CD4-positive, CD25-positive, alpha-beta regulatory T cell (primary cell): ENCODE data around the gene CABLES1. TPM values are rescaled to one million over a fixed set of nuclear protein-coding genes. Genes with fewer than 3 reads are reported as not detected.
A peak's percentile ranks its signal among the peaks of the same experiment; 100 is the strongest.

Source experiments
- ATAC-seq, 2 donors: fragments of 150-1000 bp; cut with Tn5 transposase; one replicate each; pipeline ENCODE4 v1.10.0; 2021; ENCODE audit warnings: low read depth in 2 of 2, moderate number of reproducible peaks in 2 of 2, moderate library complexity in 1 of 2
- DNase-seq, 3 donors: peaks; one replicate each; pipeline versions ENCODE4 v3.0.0 to v3.0.0-alpha.2; 2012 to 2022; ENCODE audit warnings: mixed read lengths in 1 of 3
- H3K27ac ChIP-seq: one replicate; pipeline ENCODE4 v1.7.0; 2013; ENCODE audit warnings: mild to moderate bottlenecking, low read length; ENCODE audit not compliant: insufficient read depth, poor library complexity, severe bottlenecking
- H3K27me3 ChIP-seq: one replicate; pipeline ENCODE4 v1.7.0; 2013; ENCODE audit warnings: low read length; ENCODE audit not compliant: control insufficient read depth, insufficient read depth
- H3K36me3 ChIP-seq: one replicate; pipeline ENCODE4 v1.7.0; 2013; ENCODE audit warnings: mild to moderate bottlenecking, low read length, moderate library complexity; ENCODE audit not compliant: control insufficient read depth, insufficient read depth
- H3K4me1 ChIP-seq: 2 replicates; pipeline ENCODE4 v1.7.0; 2013; ENCODE audit warnings: mild to moderate bottlenecking, low read length; ENCODE audit not compliant: insufficient read depth, control insufficient read depth, poor library complexity, severe bottlenecking
- H3K4me3 ChIP-seq: one replicate; pipeline ENCODE4 v1.7.0; 2013; ENCODE audit warnings: low read depth, mild to moderate bottlenecking, low read length, moderate library complexity
- H3K9me3 ChIP-seq, 2 experiments: 1 replicate in 1 of 2; 2 replicates in 1 of 2; pipeline ENCODE4 v1.7.0; 2013; ENCODE audit warnings: low read length in 2 of 2, mild to moderate bottlenecking in 1 of 2, moderate library complexity in 1 of 2; ENCODE audit not compliant: control insufficient read depth in 2 of 2
- H3K27ac Mint-ChIP-seq, 3 donors: one replicate each; pipeline ENCODE4 v1.8.0; 2020 to 2022; ENCODE audit warnings: mild to moderate bottlenecking in 3 of 3, mixed read lengths in 3 of 3, moderate library complexity in 2 of 3
- H3K27me3 Mint-ChIP-seq: one replicate; pipeline ENCODE4 v1.8.0; 2022; ENCODE audit warnings: mild to moderate bottlenecking, mixed read lengths
- H3K36me3 Mint-ChIP-seq: one replicate; pipeline ENCODE4 v1.8.0; 2020; ENCODE audit warnings: mixed read lengths
- H3K4me1 Mint-ChIP-seq, 4 donors: one replicate each; pipeline ENCODE4 v1.8.0; 2020 to 2022; ENCODE audit warnings: mixed read lengths in 4 of 4, mild to moderate bottlenecking in 1 of 4
- H3K4me3 Mint-ChIP-seq, 4 donors: one replicate each; pipeline ENCODE4 v1.8.0; 2020 to 2022; ENCODE audit warnings: mild to moderate bottlenecking in 4 of 4, mixed read lengths in 4 of 4, moderate library complexity in 3 of 4
- H3K9me3 Mint-ChIP-seq, 7 donors: one replicate each; pipeline ENCODE4 v1.8.0; 2020 to 2022; ENCODE audit warnings: mixed read lengths in 7 of 7, mild to moderate bottlenecking in 3 of 7, moderate library complexity in 2 of 7
- polyA plus RNA-seq, 4 donors: library from polyadenylated mRNA; unstranded; fragments of 300-500 nt; fragmentation: Illumina TruSeq; gene quantifications; one replicate each; pipeline ENCODE4 v1.2.3, GENCODE V29; 2021
- total RNA-seq: library from RNA; stranded (reverse); gene quantifications from one replicate; pipeline ENCODE4 v1.2.3, GENCODE V29; 2022

The CABLES1 gene
- total and polyA plus RNA-seq, 5 donors from 2014 or later: 0.46 to 5.4 TPM; not detected in 3

DNA sequence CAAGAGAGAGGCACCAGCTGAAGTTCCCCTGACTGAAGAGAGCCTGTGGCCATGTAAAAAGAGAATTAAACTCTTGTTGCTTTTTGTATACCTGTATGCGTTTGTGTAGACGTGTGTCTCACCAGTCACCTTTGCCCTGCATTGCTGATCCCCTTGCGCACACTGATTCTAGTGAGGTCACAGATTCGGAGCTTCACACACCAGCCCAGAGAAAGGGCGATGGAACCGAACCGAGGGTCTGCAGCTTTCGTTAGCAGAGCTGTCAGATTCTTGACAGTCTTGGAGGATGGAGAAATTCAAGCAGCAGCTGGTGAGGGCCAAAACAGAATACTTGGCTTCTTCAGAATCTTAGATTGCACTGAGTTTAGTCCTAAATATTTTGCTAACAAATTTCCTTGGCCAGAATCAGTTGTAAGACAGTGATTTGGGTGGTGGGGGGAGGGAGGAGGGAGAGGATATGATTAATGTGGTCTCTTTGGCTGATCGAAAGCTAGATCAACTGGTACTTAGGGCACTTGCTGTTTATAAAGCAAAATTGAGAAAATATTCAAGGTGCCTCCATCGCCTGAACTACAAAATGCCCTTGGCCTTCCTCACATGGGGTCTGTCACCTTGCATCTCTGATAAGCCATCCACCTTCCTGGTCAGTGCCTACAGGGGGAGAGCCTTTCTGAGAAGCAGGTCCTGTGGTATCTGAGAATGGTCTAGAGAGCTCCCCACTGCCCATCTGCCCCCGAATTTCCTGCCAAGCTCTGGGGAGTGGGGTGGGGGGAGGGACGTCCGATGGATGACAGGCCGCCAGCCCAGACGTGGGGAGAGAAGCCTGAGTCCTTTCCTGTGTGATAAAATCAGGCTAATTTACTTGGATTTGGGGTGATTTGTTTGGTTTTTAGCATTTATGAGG is 123.5 kb downstream of the CABLES1 start:
- Mint-ChIP-seq H3K4me1 (peaks cover 0 to 34% (median 15%) of the 10 kb centered on the region in 4 donors), H3K9me3 (no peaks in the 10 kb centered on the region), H3K4me3 (no peak overlapping the region), H3K27me3 (no peaks in the 10 kb centered on the region), H3K27ac (peak overlapping the region in 2 of 3 donors; percentile 75 to 81), H3K36me3 (no peaks in the 10 kb centered on the region)
- H3K36me3 ChIP-seq: no peaks in the 10 kb centered on the region
- DNase-seq (no peak), ATAC-seq (no peak)
- no peaks in the 10 kb centered on the region for H3K27me3 ChIP-seq
- H3K9me3 ChIP-seq: no peaks in the 10 kb centered on the region
- H3K27ac ChIP-seq: no peak overlapping the region
- H3K4me3 ChIP-seq: no peak overlapping the region
- H3K4me1 ChIP-seq: peaks cover 21% of the 10 kb centered on the region

DNA sequence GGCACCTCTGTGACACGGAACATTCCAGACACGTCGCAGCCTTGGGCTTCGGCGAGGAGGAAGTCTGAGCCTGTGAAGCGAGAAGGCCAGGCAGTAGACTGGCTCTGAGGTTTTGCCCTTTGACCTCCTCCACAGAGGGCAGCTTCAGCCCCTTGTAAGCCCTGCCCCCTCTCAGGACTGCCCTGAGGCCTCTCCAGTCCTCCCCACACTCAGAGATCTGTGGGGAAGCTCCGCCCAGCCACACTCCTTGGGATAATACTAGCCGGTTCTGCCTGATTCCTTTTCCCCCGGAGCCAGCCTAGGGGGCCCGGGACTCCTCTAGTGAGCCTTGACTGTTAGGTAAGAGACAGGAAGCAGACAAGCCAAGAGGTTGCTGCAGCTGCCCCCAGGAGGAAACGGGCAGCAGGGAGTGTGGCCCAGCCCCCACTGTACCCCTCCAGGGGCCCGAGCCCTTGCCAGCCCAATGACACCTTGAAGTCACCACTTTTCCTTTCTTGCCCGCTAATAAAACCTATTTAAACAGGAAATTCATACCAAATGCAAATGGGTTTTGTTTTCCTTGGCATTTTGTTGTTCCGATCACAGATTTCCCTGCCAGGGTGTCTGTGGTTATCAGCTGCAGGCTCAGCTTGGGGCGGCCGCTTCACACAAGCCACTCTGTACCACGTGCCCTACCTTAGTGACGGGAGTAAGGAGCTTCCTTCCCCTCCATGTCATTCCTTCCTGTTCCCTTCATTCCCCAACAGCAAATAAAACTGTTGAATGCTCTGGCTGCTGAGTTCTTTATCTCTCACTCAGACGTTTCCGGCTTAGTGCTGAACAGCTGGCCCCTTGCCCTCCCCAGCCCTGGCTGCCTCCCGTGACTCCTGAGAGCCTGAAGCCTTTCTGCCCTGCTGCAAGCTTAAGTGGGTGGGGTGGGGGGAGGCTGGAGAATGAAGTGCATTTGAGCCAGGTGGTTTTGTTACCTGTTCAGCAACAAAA is 124.7 kb downstream of the CABLES1 start:
- no peaks in the 10 kb centered on the region for H3K9me3 ChIP-seq
- Mint-ChIP-seq H3K4me3 (peak overlapping the region in 2 of 4 donors; percentile 60 to 74), H3K27me3 (no peaks in the 10 kb centered on the region), H3K9me3 (no peaks in the 10 kb centered on the region), H3K36me3 (no peaks in the 10 kb centered on the region), H3K4me1 (peaks cover 0 to 34% (median 15%) of the 10 kb centered on the region in 4 donors), H3K27ac (peak overlapping the region; percentile 53 to 84 (median 81))
- no peak overlapping the region for H3K27ac ChIP-seq
- no peak overlapping the region for H3K4me3 ChIP-seq
- ATAC-seq (peak; percentile 32 to 33), DNase-seq (peak in 2 of 3 donors; percentile 8 to 42)
- H3K27me3 ChIP-seq: no peaks in the 10 kb centered on the region
- peaks cover 21% of the 10 kb centered on the region for H3K4me1 ChIP-seq
- no peaks in the 10 kb centered on the region for H3K36me3 ChIP-seq

DNA sequence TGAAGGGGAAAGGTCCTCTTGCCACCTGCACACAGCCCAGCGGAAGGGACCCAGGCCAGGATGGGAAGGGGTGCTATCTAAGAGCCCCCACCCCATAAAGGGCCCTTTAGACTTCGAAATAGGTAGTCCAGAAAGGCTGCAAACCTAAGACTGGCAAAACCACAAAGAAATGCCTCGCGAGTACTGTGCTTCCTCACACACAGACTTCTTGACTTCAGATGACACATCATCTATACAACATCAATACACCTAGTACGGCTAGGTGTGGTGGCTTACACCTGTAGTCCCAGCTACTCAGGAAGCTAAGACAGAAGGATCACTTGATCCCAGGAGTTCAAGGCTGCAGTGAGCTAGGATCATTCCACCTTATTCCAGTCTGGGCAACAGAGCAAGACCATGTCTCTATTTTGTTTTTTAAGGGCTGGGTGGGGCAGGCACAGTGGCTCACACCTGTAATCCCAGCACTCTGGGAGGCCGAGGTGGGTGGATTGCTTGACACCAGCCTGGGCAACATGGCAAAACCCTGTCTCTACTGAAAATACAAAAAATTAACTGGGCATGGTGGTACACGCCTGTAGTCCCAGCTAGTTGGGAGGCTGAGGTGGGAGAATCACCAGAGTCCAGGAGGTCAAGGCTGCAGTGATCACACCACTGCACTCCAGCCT is 125.8 kb downstream of the CABLES1 start:
- Mint-ChIP-seq H3K4me1 (peaks cover 0 to 34% (median 15%) of the 10 kb centered on the region in 4 donors), H3K4me3 (no peak overlapping the region), H3K9me3 (peaks cover 0 to 2% (median 0%) of the 10 kb centered on the region in 7 donors), H3K36me3 (no peaks in the 10 kb centered on the region), H3K27ac (peak overlapping the region in 2 of 3 donors; percentile 81 to 84), H3K27me3 (no peaks in the 10 kb centered on the region)
- Histone ChIP-seq H3K36me3 (no peaks in the 10 kb centered on the region), H3K27ac (no peak overlapping the region), H3K4me3 (no peak overlapping the region), H3K27me3 (no peaks in the 10 kb centered on the region), H3K4me1 (peaks cover 21% of the 10 kb centered on the region), H3K9me3 (no peaks in the 10 kb centered on the region)
- no peak for ATAC-seq
- DNase-seq: peak in 1 of 3 donors; percentile 24

DNA sequence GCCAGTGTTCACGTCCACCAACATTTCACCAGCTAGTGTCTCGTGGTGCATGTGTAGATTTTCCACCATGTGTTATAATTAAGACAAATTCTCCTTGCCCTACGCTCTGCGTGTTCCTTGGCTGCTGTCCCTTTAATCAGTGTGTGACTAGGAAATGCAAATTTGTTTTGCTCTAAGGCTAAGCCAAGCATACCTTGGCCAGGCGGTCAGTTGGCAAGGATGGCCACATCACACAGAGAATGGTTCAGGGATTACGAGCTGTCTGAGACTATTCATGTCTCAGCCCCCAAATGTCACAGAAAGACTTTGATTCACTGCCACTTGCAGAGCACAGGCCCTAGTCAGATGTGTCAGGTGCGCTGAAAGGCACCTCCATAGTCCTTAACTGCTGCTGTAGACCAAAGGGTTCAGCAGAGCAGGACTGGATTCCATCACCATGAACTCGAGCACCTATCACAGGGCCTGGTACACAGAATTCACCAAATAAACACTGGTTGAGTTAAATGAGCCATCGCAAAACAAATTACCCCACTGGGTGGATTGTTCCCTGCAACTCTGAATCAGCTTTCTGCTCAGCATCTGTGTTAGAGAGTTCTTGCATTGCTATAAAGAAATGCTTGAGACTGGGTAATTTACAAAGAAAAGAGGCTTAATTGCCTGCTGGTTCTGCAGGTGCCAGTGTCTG is 128.4 kb downstream of the CABLES1 start:
- peaks cover 18% of the 10 kb centered on the region for H3K4me1 ChIP-seq
- Mint-ChIP-seq H3K4me3 (no peak overlapping the region), H3K4me1 (peaks cover 0 to 40% (median 20%) of the 10 kb centered on the region in 4 donors), H3K36me3 (no peaks in the 10 kb centered on the region), H3K27me3 (no peaks in the 10 kb centered on the region), H3K27ac (peak overlapping the region in 1 of 3 donors; percentile 38), H3K9me3 (peaks cover 0 to 4% (median 0%) of the 10 kb centered on the region in 7 donors)
- DNase-seq (no peak), ATAC-seq (no peak)
- H3K9me3 ChIP-seq: no peaks in the 10 kb centered on the region
- H3K27me3 ChIP-seq: no peaks in the 10 kb centered on the region
- H3K27ac ChIP-seq: no peak overlapping the region
- no peaks in the 10 kb centered on the region for H3K36me3 ChIP-seq
- no peak overlapping the region for H3K4me3 ChIP-seq

DNA sequence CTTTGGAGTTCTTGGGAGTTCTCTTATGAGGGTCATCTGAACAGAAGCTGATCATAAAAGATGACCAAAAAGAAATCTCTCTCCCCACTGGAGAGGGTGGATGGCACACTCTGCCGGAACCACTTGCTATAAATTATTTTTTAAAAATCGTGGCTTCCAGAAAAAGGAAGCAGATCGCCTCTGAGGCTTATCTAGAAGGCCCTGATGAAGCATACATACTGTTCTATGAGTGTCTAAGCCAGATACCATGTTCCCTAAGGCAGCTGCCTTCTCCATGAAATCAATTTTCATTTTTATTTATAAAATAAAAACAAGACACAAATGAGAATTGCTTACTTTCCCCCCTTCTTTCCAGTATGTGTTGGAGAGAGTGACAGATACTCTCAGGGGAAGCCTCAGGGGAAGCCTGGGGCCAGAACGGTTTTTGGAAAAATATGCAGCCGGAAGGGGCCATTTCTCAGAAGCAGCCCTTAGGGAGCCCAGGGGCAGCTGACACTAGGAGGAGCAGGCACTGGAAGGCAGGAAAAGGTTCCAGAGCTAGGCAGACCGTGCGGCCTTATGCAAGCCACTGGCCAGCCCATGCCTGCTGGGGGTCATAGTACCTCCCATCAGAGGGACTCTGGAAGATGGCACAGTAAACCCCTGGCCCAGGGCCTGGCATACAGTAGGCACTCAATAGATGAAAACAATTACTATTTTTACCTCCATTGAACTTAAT is 130.6 kb downstream of the CABLES1 start:
- no peak overlapping the region for H3K27ac Mint-ChIP-seq
- peaks cover 0 to 22% (median 4%) of the 10 kb centered on the region in 7 donors for H3K9me3 Mint-ChIP-seq
- H3K36me3 Mint-ChIP-seq: peaks cover 5% of the 10 kb centered on the region
- Histone ChIP-seq H3K36me3 (no peaks in the 10 kb centered on the region), H3K4me1 (no peaks in the 10 kb centered on the region), H3K9me3 (peaks cover 5 to 15% of the 10 kb centered on the region in 2 experiments), H3K27ac (no peak overlapping the region), H3K27me3 (no peaks in the 10 kb centered on the region), H3K4me3 (no peak overlapping the region)
- no peak for ATAC-seq
- no peak overlapping the region for H3K4me3 Mint-ChIP-seq
- DNase-seq: no peak
- H3K27me3 Mint-ChIP-seq: no peaks in the 10 kb centered on the region
- peaks cover 0 to 24% (median 12%) of the 10 kb centered on the region in 4 donors for H3K4me1 Mint-ChIP-seq

DNA sequence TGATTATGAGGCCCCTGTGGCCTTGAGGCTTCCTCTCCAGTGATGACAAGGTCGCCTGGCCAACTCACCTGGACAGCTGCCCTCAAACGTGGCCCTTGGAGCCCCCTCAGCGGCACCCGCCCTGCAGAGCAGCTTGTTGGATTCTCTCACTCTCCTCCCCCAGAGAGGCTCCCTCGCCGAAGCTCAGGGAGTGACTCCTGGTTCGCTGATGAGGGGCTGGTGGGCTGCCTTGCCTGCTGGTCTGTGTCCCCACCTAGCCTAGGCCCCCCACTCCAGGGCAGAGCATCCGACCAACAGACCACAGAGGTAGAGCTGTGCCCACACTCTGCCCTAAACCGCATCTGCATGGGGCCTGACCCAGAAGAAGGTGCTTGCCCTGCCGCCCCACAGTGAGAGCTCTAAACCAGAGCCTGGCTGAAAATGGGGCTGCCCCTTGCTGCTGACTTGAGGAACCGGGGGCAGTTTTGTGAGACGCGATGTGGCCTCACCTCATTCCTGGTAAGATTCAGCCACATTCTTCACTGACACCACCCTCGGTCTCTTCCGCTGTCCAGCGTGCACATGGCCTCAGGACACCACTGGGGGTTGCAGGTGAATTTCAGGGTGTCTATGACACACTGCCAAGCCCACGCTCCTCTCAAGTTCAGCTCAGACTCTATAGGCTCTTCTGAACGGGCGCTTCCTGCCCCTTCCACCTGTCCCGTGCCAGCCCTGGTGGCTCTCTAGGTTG is 131.6 kb downstream of the CABLES1 start:
- peak overlapping the region in 1 of 4 donors; percentile 24 for H3K4me3 Mint-ChIP-seq
- peak; percentile 38 to 59 for ATAC-seq
- no peak for DNase-seq

More for the DNA sequence above, 131.6 kb downstream of the CABLES1 start:
- H3K27me3 ChIP-seq: no peaks in the 10 kb centered on the region
- H3K4me3 ChIP-seq: no peak overlapping the region
- no peak overlapping the region for H3K27ac ChIP-seq
- H3K27ac Mint-ChIP-seq: peak overlapping the region in 2 of 3 donors; percentile 66 to 76
- H3K9me3 ChIP-seq: peaks cover 5 to 15% of the 10 kb centered on the region in 2 experiments
- H3K36me3 ChIP-seq: no peaks in the 10 kb centered on the region
- no peaks in the 10 kb centered on the region for H3K27me3 Mint-ChIP-seq
- H3K36me3 Mint-ChIP-seq: peaks cover 9% of the 10 kb centered on the region
- H3K4me1 Mint-ChIP-seq: peaks cover 0 to 22% (median 11%) of the 10 kb centered on the region in 4 donors
- no peaks in the 10 kb centered on the region for H3K4me1 ChIP-seq
- peaks cover 1 to 28% (median 4%) of the 10 kb centered on the region in 7 donors for H3K9me3 Mint-ChIP-seq
